HEK293 (cell line): ENCODE measurements around the gene PHLDB2.

Experiments used
- CTCF ChIA-PET: fragments of 350-600 bp; formaldehyde crosslinking; extraction: SDS; loops from one replicate; lab custom pipeline; 2021; ENCODE audit warnings: antibody characterized with exemption; lab: Yijun Ruan, JAX
- POLR2A ChIA-PET: fragments of 300-600 bp; formaldehyde crosslinking; extraction: SDS; loops from one replicate; lab custom pipeline; 2020; ENCODE audit warnings: antibody characterized with exemption, inconsistent platforms; lab: Yijun Ruan, JAX
- H3K27ac ChIP-seq: fragments of 200-500 bp; sonication (Bioruptor generic); 2 replicates; pipeline ENCODE4 v1.5.1; 2014; ENCODE audit warnings: low read depth, low read length, control low read depth, inconsistent platforms; ENCODE audit errors: extremely low read depth
- H3K36me3 ChIP-seq, 2 experiments: fragments of 200-500 bp in 1 of 2; sonication (Bioruptor generic) in 1 of 2; 1 replicate in 1 of 2; 2 replicates in 1 of 2; pipeline ENCODE4 v1.5.1; 2014 to 2017; ENCODE audit warnings: inconsistent platforms in 2 of 2, low read length in 2 of 2; ENCODE audit not compliant: control insufficient read depth in 2 of 2, insufficient read depth in 1 of 2
- H3K4me1 ChIP-seq: fragments of 200-500 bp; sonication (Bioruptor generic); 2 replicates; pipeline ENCODE4 v1.5.1; 2014; ENCODE audit warnings: mild to moderate bottlenecking, low read length, inconsistent platforms; ENCODE audit not compliant: control insufficient read depth, insufficient read depth
- H3K4me3 ChIP-seq: 2 replicates; pipeline ENCODE4 v1.5.1; 2011; ENCODE audit warnings: low read depth, mild to moderate bottlenecking, control low read depth, low read length, moderate library complexity
- H3K9me3 ChIP-seq: fragments of 200-500 bp; sonication (Bioruptor generic); 2 replicates; pipeline ENCODE4 v1.5.1; 2014; ENCODE audit warnings: low read depth, low read length, inconsistent platforms; ENCODE audit not compliant: control insufficient read depth, insufficient read depth
- GLI4 ChIP-seq: fragments of 450-650 bp; formaldehyde crosslinking; IDR thresholded peaks from 2 replicates; pipeline ENCODE4 v1.5.1; 2016; ENCODE audit warnings: missing biosample characterization, missing genetic modification characterization
- HOXC10 ChIP-seq: sonication (generic); formaldehyde crosslinking; IDR thresholded peaks from 2 replicates; pipeline ENCODE4 v1.8.1; 2023; ENCODE audit warnings: mild to moderate bottlenecking, missing genetic modification reagents
- ZNF138 ChIP-seq: fragments of 450-650 bp; formaldehyde crosslinking; IDR thresholded peaks from 2 replicates; pipeline ENCODE4 v1.5.1; 2016; ENCODE audit warnings: missing biosample characterization, missing genetic modification characterization, borderline replicate concordance
- ZNF2 ChIP-seq: fragments of 450-650 bp; formaldehyde crosslinking; IDR thresholded peaks from 2 replicates; pipeline ENCODE4 v1.5.1; 2016; ENCODE audit warnings: missing biosample characterization, missing genetic modification characterization
- ZNF335 ChIP-seq: fragments of 450-650 bp; formaldehyde crosslinking; conservative IDR thresholded peaks from 2 replicates; pipeline ENCODE4 v1.5.1; 2016; ENCODE audit warnings: missing biosample characterization, missing genetic modification characterization
- ZNF510 ChIP-seq: fragments of 450-650 bp; formaldehyde crosslinking; IDR thresholded peaks from 2 replicates; pipeline ENCODE4 v1.5.1; 2018; ENCODE audit warnings: mild to moderate bottlenecking, missing genetic modification characterization, missing biosample characterization; ENCODE audit not compliant: insufficient replicate concordance
- ZNF585B ChIP-seq: fragments of 450-650 bp; formaldehyde crosslinking; IDR thresholded peaks from 2 replicates; pipeline ENCODE4 v1.5.1; 2016; ENCODE audit warnings: missing biosample characterization, missing genetic modification characterization
- ZNF624 ChIP-seq: fragments of 450-650 bp; formaldehyde crosslinking; IDR thresholded peaks from 2 replicates; pipeline ENCODE4 v1.5.1; 2017; ENCODE audit warnings: missing biosample characterization, missing genetic modification characterization
- ZNF660 ChIP-seq: fragments of 450-650 bp; IDR thresholded peaks from 2 replicates; pipeline ENCODE4 v1.5.1; 2018; ENCODE audit warnings: missing biosample characterization, mild to moderate bottlenecking, missing genetic modification characterization
- ZNF768 ChIP-seq: fragments of 450-650 bp; formaldehyde crosslinking; IDR thresholded peaks from 2 replicates; pipeline ENCODE4 v1.5.1; 2018; ENCODE audit warnings: missing biosample characterization, mild to moderate bottlenecking, missing genetic modification characterization
- ZNF791 ChIP-seq: fragments of 450-650 bp; formaldehyde crosslinking; IDR thresholded peaks from 2 replicates; pipeline ENCODE4 v1.5.1; 2016; ENCODE audit warnings: missing biosample characterization, missing genetic modification characterization
- TF ChIP-seq, protein P1 (sequence below): fragments of 450-650 bp; formaldehyde crosslinking; IDR thresholded peaks from 2 replicates; pipeline ENCODE4 v1.5.1; 2016; ENCODE audit warnings: missing biosample characterization, missing genetic modification characterization, low read depth
- TF ChIP-seq, protein P2 (sequence below): fragments of 450-650 bp; formaldehyde crosslinking; IDR thresholded peaks from 2 replicates; pipeline ENCODE4; 2016; ENCODE audit warnings: missing biosample characterization, missing genetic modification characterization
- TF ChIP-seq, protein P3 (sequence below): fragments of 450-650 bp; formaldehyde crosslinking; IDR thresholded peaks from 2 replicates; pipeline ENCODE4 v1.5.1; 2016; ENCODE audit warnings: missing biosample characterization, missing genetic modification characterization, borderline replicate concordance
- TF ChIP-seq, protein P4 (sequence below): fragments of 450-650 bp; formaldehyde crosslinking; IDR thresholded peaks from 2 replicates; pipeline ENCODE4 v1.5.1; 2016; ENCODE audit warnings: missing biosample characterization, missing genetic modification characterization

PHLDB2 gene

DNA sequence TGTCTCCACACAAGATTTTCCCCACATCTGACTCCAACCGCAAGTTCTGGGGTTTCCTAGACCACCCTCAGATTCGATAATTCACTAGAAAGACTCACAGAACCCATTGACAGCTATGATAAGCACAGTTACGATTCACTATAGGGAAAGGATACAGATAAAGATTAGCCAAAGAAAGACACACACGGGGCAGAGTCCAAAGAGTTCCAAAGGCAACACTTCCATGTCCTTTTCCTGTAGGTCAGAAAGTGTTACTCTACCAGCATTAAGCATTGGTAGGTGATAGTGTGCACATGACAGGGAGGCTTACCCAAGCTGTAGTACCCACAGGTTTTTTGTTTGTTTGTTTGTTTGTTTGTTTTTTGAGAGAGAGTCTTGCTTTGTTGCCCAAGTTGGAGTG is 48.1 kb downstream of the PHLDB2 start (continued):
- TF ChIP-seq, protein P1, sequence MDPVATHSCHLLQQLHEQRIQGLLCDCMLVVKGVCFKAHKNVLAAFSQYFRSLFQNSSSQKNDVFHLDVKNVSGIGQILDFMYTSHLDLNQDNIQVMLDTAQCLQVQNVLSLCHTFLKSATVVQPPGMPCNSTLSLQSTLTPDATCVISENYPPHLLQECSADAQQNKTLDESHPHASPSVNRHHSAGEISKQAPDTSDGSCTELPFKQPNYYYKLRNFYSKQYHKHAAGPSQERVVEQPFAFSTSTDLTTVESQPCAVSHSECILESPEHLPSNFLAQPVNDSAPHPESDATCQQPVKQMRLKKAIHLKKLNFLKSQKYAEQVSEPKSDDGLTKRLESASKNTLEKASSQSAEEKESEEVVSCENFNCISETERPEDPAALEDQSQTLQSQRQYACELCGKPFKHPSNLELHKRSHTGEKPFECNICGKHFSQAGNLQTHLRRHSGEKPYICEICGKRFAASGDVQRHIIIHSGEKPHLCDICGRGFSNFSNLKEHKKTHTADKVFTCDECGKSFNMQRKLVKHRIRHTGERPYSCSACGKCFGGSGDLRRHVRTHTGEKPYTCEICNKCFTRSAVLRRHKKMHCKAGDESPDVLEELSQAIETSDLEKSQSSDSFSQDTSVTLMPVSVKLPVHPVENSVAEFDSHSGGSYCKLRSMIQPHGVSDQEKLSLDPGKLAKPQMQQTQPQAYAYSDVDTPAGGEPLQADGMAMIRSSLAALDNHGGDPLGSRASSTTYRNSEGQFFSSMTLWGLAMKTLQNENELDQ (tag by site-specific recombination) = no peak
- TF ChIP-seq ZNF660 (no peak), ZNF768 (tag by site-specific recombination) (no peak)

DNA sequence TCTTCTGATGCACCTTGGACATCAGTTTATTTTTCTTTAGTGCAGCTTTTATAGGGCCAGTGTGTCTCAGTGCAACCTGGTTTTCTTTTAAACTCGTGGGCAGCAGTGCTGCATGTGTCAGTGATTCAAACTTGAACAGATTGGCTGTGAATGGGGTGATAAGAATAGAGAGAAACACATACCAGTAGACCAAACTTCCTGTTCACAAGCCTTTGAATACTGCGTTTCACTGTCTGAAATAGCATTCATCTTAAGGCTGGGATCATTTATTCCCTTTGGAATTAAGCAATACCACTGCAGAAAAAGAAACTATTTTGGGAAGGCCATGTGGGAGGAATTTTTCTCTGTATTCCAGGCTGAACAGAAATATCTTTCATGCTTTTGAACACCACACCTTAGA is 51.7 kb downstream of the PHLDB2 start:
- POLR2A ChIA-PET = no interaction called here
- TF ChIP-seq, protein P2, sequence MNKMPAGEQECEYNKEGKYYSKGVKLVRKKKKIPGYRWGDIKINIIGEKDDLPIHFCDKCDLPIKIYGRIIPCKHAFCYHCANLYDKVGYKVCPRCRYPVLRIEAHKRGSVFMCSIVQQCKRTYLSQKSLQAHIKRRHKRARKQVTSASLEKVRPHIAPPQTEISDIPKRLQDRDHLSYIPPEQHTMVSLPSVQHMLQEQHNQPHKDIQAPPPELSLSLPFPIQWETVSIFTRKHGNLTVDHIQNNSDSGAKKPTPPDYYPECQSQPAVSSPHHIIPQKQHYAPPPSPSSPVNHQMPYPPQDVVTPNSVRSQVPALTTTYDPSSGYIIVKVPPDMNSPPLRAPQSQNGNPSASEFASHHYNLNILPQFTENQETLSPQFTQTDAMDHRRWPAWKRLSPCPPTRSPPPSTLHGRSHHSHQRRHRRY (tag by site-specific recombination) = no peak
- no peak for TF ChIP-seq HOXC10 (CRISPR knock-in tag)
- TF ChIP-seq, protein P3, sequence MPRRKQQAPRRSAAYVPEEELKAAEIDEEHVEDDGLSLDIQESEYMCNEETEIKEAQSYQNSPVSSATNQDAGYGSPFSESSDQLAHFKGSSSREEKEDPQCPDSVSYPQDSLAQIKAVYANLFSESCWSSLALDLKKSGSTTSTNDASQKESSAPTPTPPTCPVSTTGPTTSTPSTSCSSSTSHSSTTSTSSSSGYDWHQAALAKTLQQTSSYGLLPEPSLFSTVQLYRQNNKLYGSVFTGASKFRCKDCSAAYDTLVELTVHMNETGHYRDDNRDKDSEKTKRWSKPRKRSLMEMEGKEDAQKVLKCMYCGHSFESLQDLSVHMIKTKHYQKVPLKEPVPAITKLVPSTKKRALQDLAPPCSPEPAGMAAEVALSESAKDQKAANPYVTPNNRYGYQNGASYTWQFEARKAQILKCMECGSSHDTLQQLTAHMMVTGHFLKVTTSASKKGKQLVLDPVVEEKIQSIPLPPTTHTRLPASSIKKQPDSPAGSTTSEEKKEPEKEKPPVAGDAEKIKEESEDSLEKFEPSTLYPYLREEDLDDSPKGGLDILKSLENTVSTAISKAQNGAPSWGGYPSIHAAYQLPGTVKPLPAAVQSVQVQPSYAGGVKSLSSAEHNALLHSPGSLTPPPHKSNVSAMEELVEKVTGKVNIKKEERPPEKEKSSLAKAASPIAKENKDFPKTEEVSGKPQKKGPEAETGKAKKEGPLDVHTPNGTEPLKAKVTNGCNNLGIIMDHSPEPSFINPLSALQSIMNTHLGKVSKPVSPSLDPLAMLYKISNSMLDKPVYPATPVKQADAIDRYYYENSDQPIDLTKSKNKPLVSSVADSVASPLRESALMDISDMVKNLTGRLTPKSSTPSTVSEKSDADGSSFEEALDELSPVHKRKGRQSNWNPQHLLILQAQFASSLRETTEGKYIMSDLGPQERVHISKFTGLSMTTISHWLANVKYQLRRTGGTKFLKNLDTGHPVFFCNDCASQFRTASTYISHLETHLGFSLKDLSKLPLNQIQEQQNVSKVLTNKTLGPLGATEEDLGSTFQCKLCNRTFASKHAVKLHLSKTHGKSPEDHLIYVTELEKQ = no peak
- TF ChIP-seq, all 188 proteins: peak for 0
- Histone ChIP-seq H3K4me1 (no peaks in the 10 kb centered on the region), H3K9me3 (no peaks in the 10 kb centered on the region), H3K36me3 (peaks cover 0 to 3% of the 10 kb centered on the region in 2 experiments; a peak in 1 of 3 replicates), H3K27ac (no peak overlapping the region), H3K4me3 (no peak overlapping the region)
- CTCF ChIA-PET = no interaction called here

DNA sequence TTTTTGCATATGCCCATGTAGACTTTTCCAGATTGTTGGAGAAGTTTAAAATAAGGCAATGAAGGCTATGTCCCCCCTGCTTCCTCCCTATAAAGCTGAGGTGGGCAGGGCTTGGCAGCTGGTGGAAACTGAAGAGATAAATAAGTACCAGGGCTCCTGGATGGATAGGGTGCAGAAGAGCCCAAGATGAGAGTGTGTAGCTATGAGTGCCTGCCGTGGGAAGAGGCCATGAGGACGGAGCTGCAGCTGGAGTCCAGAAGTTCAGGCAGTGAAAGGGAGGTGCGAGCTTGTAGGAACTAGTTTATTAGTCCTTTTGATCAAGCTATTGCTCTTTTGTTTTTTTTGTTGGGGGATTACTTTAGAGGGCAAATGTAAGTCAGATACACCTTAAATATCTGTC is 52.4 kb downstream of the PHLDB2 start:
- Histone ChIP-seq H3K4me1 (no peaks in the 10 kb centered on the region), H3K36me3 (peaks cover 0 to 3% of the 10 kb centered on the region in 2 experiments; a peak in 1 of 3 replicates), H3K9me3 (no peaks in the 10 kb centered on the region), H3K27ac (no peak overlapping the region), H3K4me3 (no peak overlapping the region)
- TF ChIP-seq, protein P4, sequence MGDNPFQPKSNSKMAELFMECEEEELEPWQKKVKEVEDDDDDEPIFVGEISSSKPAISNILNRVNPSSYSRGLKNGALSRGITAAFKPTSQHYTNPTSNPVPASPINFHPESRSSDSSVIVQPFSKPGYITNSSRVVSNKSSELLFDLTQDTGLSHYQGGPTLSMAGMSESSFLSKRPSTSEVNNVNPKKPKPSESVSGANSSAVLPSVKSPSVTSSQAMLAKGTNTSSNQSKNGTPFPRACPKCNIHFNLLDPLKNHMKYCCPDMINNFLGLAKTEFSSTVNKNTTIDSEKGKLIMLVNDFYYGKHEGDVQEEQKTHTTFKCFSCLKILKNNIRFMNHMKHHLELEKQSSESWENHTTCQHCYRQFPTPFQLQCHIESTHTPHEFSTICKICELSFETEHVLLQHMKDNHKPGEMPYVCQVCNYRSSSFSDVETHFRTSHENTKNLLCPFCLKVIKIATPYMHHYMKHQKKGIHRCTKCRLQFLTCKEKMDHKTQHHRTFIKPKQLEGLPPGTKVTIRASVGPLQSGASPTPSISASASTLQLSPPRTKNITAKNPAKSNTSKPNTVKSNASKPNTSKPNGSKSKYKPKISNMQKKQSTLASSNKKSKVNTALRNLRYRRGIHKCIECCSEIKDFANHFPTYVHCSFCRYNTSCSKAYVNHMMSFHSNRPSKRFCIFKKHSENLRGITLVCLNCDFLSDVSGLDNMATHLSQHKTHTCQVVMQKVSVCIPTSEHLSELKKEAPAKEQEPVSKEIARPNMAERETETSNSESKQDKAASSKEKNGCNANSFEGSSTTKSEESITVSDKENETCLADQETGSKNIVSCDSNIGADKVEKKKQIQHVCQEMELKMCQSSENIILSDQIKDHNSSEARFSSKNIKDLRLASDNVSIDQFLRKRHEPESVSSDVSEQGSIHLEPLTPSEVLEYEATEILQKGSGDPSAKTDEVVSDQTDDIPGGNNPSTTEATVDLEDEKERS = no peak
- POLR2A ChIA-PET = no interaction called here
- CTCF ChIA-PET = no interaction called here

DNA sequence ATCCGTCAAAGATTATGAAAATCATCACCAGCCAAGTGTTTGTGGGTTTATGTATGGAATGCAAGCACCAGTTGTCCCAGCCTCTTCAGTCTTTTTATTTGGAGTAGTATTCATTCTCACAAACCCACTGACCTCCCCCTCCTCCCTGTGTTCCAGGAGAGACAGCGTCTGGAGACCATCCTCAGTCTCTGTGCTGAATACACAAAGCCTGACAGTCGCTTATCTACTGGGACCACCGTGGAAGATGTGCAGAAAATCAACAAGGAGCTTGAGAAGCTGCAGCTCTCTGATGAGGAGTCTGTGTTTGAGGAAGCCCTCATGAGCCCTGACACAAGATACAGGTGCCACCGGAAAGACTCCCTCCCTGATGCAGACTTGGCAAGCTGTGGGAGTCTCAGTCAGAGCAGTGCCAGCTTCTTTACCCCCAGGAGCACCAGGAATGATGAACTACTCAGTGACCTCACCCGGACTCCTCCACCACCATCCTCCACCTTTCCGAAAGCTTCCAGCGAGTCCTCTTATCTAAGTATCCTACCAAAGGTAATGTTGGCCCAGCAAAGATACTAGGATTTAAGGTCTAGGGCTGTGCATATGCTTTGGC is 54.2 kb downstream of the PHLDB2 start:
- ChIA-PET POLR2A (no interaction called here), CTCF (no interaction called here)
- TF ChIP-seq ZNF510 (no peak), ZNF2 (tag by site-specific recombination) (no peak), ZNF585B (tag by site-specific recombination) (no peak), GLI4 (tag by site-specific recombination) (no peak), ZNF138 (tag by site-specific recombination) (no peak), ZNF624 (no peak), ZNF791 (tag by site-specific recombination) (no peak), ZNF335 (tag by site-specific recombination) (no peak)
- Histone ChIP-seq H3K27ac (no peak overlapping the region), H3K4me3 (no peak overlapping the region), H3K9me3 (no peaks in the 10 kb centered on the region), H3K36me3 (peaks cover 0 to 4% of the 10 kb centered on the region in 2 experiments; a peak in 1 of 3 replicates), H3K4me1 (no peaks in the 10 kb centered on the region)
